Lower lobe of right lung (tissue), 2 donors: ENCODE results near the gene TRIAP1. TPM values are rescaled to one million over a fixed set of nuclear protein-coding genes. Genes with fewer than 3 reads are reported as not detected.
A peak's percentile ranks its signal among the peaks of the same experiment; 100 is the strongest.

Experiments used
- ATAC-seq, 2 donors: fragments of 200-7000 bp; cut with Tn5 transposase; one replicate each; pipeline ENCODE4 v1.9.1; 2020 to 2022; ENCODE audit warnings: mild to moderate bottlenecking in 2 of 2, moderate library complexity in 2 of 2
- DNase-seq: peaks from one replicate; pipeline ENCODE4 v3.0.0-alpha.2; 2020
- H3K27ac ChIP-seq: fragments of 200-600 bp; one replicate; pipeline ENCODE4 v1.8.0; 2022
- H3K27me3 ChIP-seq: fragments of 200-600 bp; one replicate; pipeline ENCODE4 v1.8.0; 2022; ENCODE audit warnings: low read depth
- H3K36me3 ChIP-seq: fragments of 200-600 bp; one replicate; pipeline ENCODE4 v1.8.0; 2022; ENCODE audit warnings: mild to moderate bottlenecking
- H3K4me1 ChIP-seq: fragments of 200-600 bp; one replicate; pipeline ENCODE4 v1.8.0; 2022
- H3K4me3 ChIP-seq: fragments of 200-600 bp; one replicate; pipeline ENCODE4 v1.8.0; 2022; ENCODE audit warnings: mild to moderate bottlenecking
- H3K9me3 ChIP-seq: fragments of 200-600 bp; one replicate; pipeline ENCODE4 v1.8.0; 2022
- CTCF ChIP-seq: fragments of 200-600 bp; IDR thresholded peaks from one replicate; pipeline ENCODE4 v1.8.0; 2022; ENCODE audit warnings: antibody characterized with exemption, mild to moderate bottlenecking
- intact Hi-C: fragments of 100-400 bp; cut with DNase I; formaldehyde crosslinking; loops from one replicate; pipeline ENCODE4 v1.11.0; 2022
- long read RNA-seq: library from polyadenylated mRNA; unstranded; transcript quantifications from one replicate; pipeline ENCODE4 v2.0.0, GENCODE V29; 2021
- total RNA-seq: library from RNA; stranded (reverse); fragmentation: NEBNext Ultra II Directional; extraction: Animal tissue kit (Norgen Biotek cat#: 25700); gene quantifications from one replicate; pipeline ENCODE4 v1.2.1, GENCODE V29; 2021
- donor health status: DM: no; HTN: yes; CAD: no; lungs with severe emphysema.

TRIAP1 gene
- total RNA-seq = 20.4 TPM
- long read RNA-seq, transcript TRIAP1-202 (2 exons, 1,182 nt) = major isoform, 15 of 17 reads
- long read RNA-seq, partial matches to known transcripts = 0 of 17 reads
- long read RNA-seq, other reads (novel, unspliced or antisense) = 2 of 17 reads

GRCh38 chr12:120445911-120446843, at the start of gene TRIAP1, which contains the start of gene GATC:
TSS of gene TRIAP1 (minus strand) at chr12:120446384. CDS start at chr12:120446372, 12 bp downstream.
TSS of gene GATC (plus strand) at chr12:120446444. CDS start at chr12:120446481, 37 bp downstream.
- intact Hi-C loops = no loop called here
- H3K4me1 ChIP-seq = peaks cover 25% of the 10 kb centered on the region
- peaks cover 50% of the 10 kb centered on the region for H3K36me3 ChIP-seq
- H3K9me3 ChIP-seq = no peaks in the 10 kb centered on the region
- H3K27ac ChIP-seq = peak within 1 kb of the TSS; percentile 90
- H3K4me3 ChIP-seq = peak within 1 kb of the TSS; percentile 82
- no peaks in the 10 kb centered on the region for H3K27me3 ChIP-seq
- DNase-seq (peak; percentile 88), ATAC-seq (peak; percentile 98 to 99)
- no peak for TF ChIP-seq CTCF

- ATAC-seq (peak; percentile 7 to 20), DNase-seq (no peak)
- peaks cover 39% of the 10 kb centered on the region for H3K36me3 ChIP-seq
These were observed 49.1 kb upstream of the TRIAP1 start for GRCh38 chr12:120495186-120495730.

GRCh38 chr12:120490833-120491512, 44.8 kb upstream of the TRIAP1 start:
- DNase-seq = no peak
- no peak overlapping the region for H3K4me3 ChIP-seq
- H3K9me3 ChIP-seq = no peaks in the 10 kb centered on the region
- no peak for ATAC-seq
- H3K27me3 ChIP-seq = no peaks in the 10 kb centered on the region
- peaks cover 14% of the 10 kb centered on the region for H3K36me3 ChIP-seq
- intact Hi-C loops = no loop called here
- peaks cover 10% of the 10 kb centered on the region for H3K4me1 ChIP-seq
- H3K27ac ChIP-seq = no peak overlapping the region
- no peak for TF ChIP-seq CTCF

More at GRCh38 chr12:120495186-120495730, 49.1 kb upstream of the TRIAP1 start:
- TF ChIP-seq CTCF = no peak
- Histone ChIP-seq H3K27me3 (no peaks in the 10 kb centered on the region), H3K9me3 (no peaks in the 10 kb centered on the region), H3K4me3 (peak overlapping the region; percentile 93), H3K27ac (peak overlapping the region; percentile 81), H3K4me1 (peaks cover 24% of the 10 kb centered on the region)
- intact Hi-C loops = no loop called here

GRCh38 chr12:120490325-120490724, 44.1 kb upstream of the TRIAP1 start:
- no peaks in the 10 kb centered on the region for H3K27me3 ChIP-seq
- TF ChIP-seq CTCF = no peak
- peaks cover 10% of the 10 kb centered on the region for H3K4me1 ChIP-seq
- H3K4me3 ChIP-seq = no peak overlapping the region
- peaks cover 14% of the 10 kb centered on the region for H3K36me3 ChIP-seq
- no peak for ATAC-seq
- H3K27ac ChIP-seq = no peak overlapping the region
- DNase-seq = no peak
- no peaks in the 10 kb centered on the region for H3K9me3 ChIP-seq
- intact Hi-C loops = no loop called here

- Histone ChIP-seq H3K4me1 (no peaks in the 10 kb centered on the region), H3K9me3 (no peaks in the 10 kb centered on the region), H3K27ac (no peak overlapping the region), H3K36me3 (peaks cover 14% of the 10 kb centered on the region), H3K27me3 (no peaks in the 10 kb centered on the region), H3K4me3 (no peak overlapping the region)
- intact Hi-C loops = no loop called here
- ATAC-seq (no peak), DNase-seq (no peak)
- no peak for TF ChIP-seq CTCF
These were observed 42.8 kb upstream of the TRIAP1 start for GRCh38 chr12:120489018-120489417.
